ENCODE measurements around the gene DPCD.

DPCD gene

GRCh38 chr10:101587725-101588653, at the start of gene DPCD, which contains the start of gene POLL:
Gene DPCD, plus strand, starts transcription at chr10:101588321. Its CDS starts 16 bp downstream, at chr10:101588337.
Gene POLL, minus strand, starts transcription at chr10:101588257. Its CDS starts 897 bp downstream, at chr10:101587360.
- TF ChIP-seq POLR2AphosphoS5 (IDR thresholded peaks at IDR 0.05; ENCODE audit: borderline replicate concordance, low read depth, low read length) = peak; percentile 57; the same call in 1 of the 2 replicates
- TF ChIP-seq EZH2 (IDR thresholded peaks at IDR 0.05) = no peak
- TF ChIP-seq FOXP2 (optimal IDR thresholded peaks at IDR 0.05; ENCODE audit: control extremely low read depth, extremely low read length, insufficient read depth) = no peak
- Histone ChIP-seq H3K9ac (ENCODE audit: insufficient read length) (peak within 1 kb of the TSS; percentile 82), H3K4me3 (peak within 1 kb of the TSS; percentile 85), H3K9me3 (ENCODE audit: low read depth, low read length) (no peaks in the 10 kb centered on the region), H3K27ac (no peak within 1 kb of the TSS), H3K36me3 (ENCODE audit: insufficient read depth, low read length) (no peaks in the 10 kb centered on the region)
- DNase-seq (ENCODE audit: low read depth, low spot score) = no peak

- Histone ChIP-seq H3K36me3 (ENCODE audit: insufficient read depth, low read length) (no peaks in the 10 kb centered on the region), H3K4me3 (no peak overlapping the region), H3K27ac (no peak overlapping the region), H3K9me3 (ENCODE audit: low read depth, low read length) (no peaks in the 10 kb centered on the region), H3K9ac (ENCODE audit: insufficient read length) (no peak overlapping the region)
- TF ChIP-seq EZH2 (IDR thresholded peaks at IDR 0.05) (no peak), FOXP2 (optimal IDR thresholded peaks at IDR 0.05; ENCODE audit: control extremely low read depth, extremely low read length, insufficient read depth) (no peak), POLR2AphosphoS5 (IDR thresholded peaks at IDR 0.05; ENCODE audit: borderline replicate concordance, low read depth, low read length) (no peak)
- no peak for DNase-seq (ENCODE audit: low read depth, low spot score)
These were observed 49.7 kb upstream of the DPCD start for GRCh38 chr10:101538446-101538845.

GRCh38 chr10:101545898-101546297, 42.2 kb upstream of the DPCD start:
- no peak for TF ChIP-seq EZH2 (IDR thresholded peaks at IDR 0.05)
- no peak for TF ChIP-seq POLR2AphosphoS5 (IDR thresholded peaks at IDR 0.05; ENCODE audit: borderline replicate concordance, low read depth, low read length)
- TF ChIP-seq FOXP2 (optimal IDR thresholded peaks at IDR 0.05; ENCODE audit: control extremely low read depth, extremely low read length, insufficient read depth) = no peak
- H3K27ac ChIP-seq = no peak overlapping the region
- H3K4me3 ChIP-seq = no peak overlapping the region
- no peaks in the 10 kb centered on the region for H3K36me3 ChIP-seq (ENCODE audit: insufficient read depth, low read length)
- H3K9ac ChIP-seq (ENCODE audit: insufficient read length) = no peak overlapping the region
- no peaks in the 10 kb centered on the region for H3K9me3 ChIP-seq (ENCODE audit: low read depth, low read length)
- no peak for DNase-seq (ENCODE audit: low read depth, low spot score)

- no peak overlapping the region for H3K4me3 ChIP-seq
- no peak overlapping the region for H3K27ac ChIP-seq
- H3K9ac ChIP-seq (ENCODE audit: insufficient read length) = no peak overlapping the region
These were observed 37.2 kb upstream of the DPCD start for GRCh38 chr10:101550965-101551364.

GRCh38 chr10:101552442-101552841, 35.7 kb upstream of the DPCD start:
- DNase-seq (ENCODE audit: low read depth, low spot score) = no peak
- TF ChIP-seq POLR2AphosphoS5 (IDR thresholded peaks at IDR 0.05; ENCODE audit: borderline replicate concordance, low read depth, low read length) (no peak), FOXP2 (optimal IDR thresholded peaks at IDR 0.05; ENCODE audit: control extremely low read depth, extremely low read length, insufficient read depth) (no peak), EZH2 (IDR thresholded peaks at IDR 0.05) (no peak)

More at GRCh38 chr10:101550965-101551364, 37.2 kb upstream of the DPCD start:
- no peak for DNase-seq (ENCODE audit: low read depth, low spot score)
- Histone ChIP-seq H3K36me3 (ENCODE audit: insufficient read depth, low read length) (no peaks in the 10 kb centered on the region), H3K9me3 (ENCODE audit: low read depth, low read length) (no peaks in the 10 kb centered on the region)
- TF ChIP-seq FOXP2 (optimal IDR thresholded peaks at IDR 0.05; ENCODE audit: control extremely low read depth, extremely low read length, insufficient read depth) (no peak), POLR2AphosphoS5 (IDR thresholded peaks at IDR 0.05; ENCODE audit: borderline replicate concordance, low read depth, low read length) (no peak), EZH2 (IDR thresholded peaks at IDR 0.05) (no peak)

GRCh38 chr10:101557541-101557940, 30.6 kb upstream of the DPCD start:
- H3K4me3 ChIP-seq = no peak overlapping the region
- DNase-seq (ENCODE audit: low read depth, low spot score) = no peak

More at GRCh38 chr10:101552442-101552841, 35.7 kb upstream of the DPCD start:
- Histone ChIP-seq H3K9ac (ENCODE audit: insufficient read length) (no peak overlapping the region), H3K36me3 (ENCODE audit: insufficient read depth, low read length) (no peaks in the 10 kb centered on the region), H3K27ac (no peak overlapping the region), H3K9me3 (ENCODE audit: low read depth, low read length) (no peaks in the 10 kb centered on the region), H3K4me3 (no peak overlapping the region)

GRCh38 chr10:101558204-101558603, 29.9 kb upstream of the DPCD start:
- H3K4me3 ChIP-seq = no peak overlapping the region
- H3K9ac ChIP-seq (ENCODE audit: insufficient read length) = no peak overlapping the region
- no peak for DNase-seq (ENCODE audit: low read depth, low spot score)
- no peaks in the 10 kb centered on the region for H3K36me3 ChIP-seq (ENCODE audit: insufficient read depth, low read length)
- H3K9me3 ChIP-seq (ENCODE audit: low read depth, low read length) = no peaks in the 10 kb centered on the region
- TF ChIP-seq EZH2 (IDR thresholded peaks at IDR 0.05) (no peak), POLR2AphosphoS5 (IDR thresholded peaks at IDR 0.05; ENCODE audit: borderline replicate concordance, low read depth, low read length) (no peak), FOXP2 (optimal IDR thresholded peaks at IDR 0.05; ENCODE audit: control extremely low read depth, extremely low read length, insufficient read depth) (no peak)
- no peak overlapping the region for H3K27ac ChIP-seq

More at GRCh38 chr10:101557541-101557940, 30.6 kb upstream of the DPCD start:
- no peak overlapping the region for H3K27ac ChIP-seq
- no peaks in the 10 kb centered on the region for H3K9me3 ChIP-seq (ENCODE audit: low read depth, low read length)
- no peaks in the 10 kb centered on the region for H3K36me3 ChIP-seq (ENCODE audit: insufficient read depth, low read length)
- TF ChIP-seq EZH2 (IDR thresholded peaks at IDR 0.05) (no peak), POLR2AphosphoS5 (IDR thresholded peaks at IDR 0.05; ENCODE audit: borderline replicate concordance, low read depth, low read length) (no peak), FOXP2 (optimal IDR thresholded peaks at IDR 0.05; ENCODE audit: control extremely low read depth, extremely low read length, insufficient read depth) (no peak)
- no peak overlapping the region for H3K9ac ChIP-seq (ENCODE audit: insufficient read length)

All from SK-N-MC (cell line).